HG03469 (cell line): ENCODE results near the gene ARL16.

Source experiments
- ATAC-seq: cut with Tn5 transposase; IDR thresholded peaks from one replicate; pipeline ENCODE4 v1.9.1; 2021; ENCODE audit warnings: mild to moderate bottlenecking, moderate library complexity, moderate number of reproducible peaks; ENCODE audit not compliant: unreplicated experiment

The ARL16 gene

GRCh38 chr17:81648013-81648706 lies 35.4 kb downstream of the ARL16 start:
- ATAC-seq = no peak

- ATAC-seq = no peak
These were observed 36.0 kb downstream of the ARL16 start for GRCh38 chr17:81647640-81648012.

- no peak for ATAC-seq
These were observed 36.6 kb downstream of the ARL16 start for GRCh38 chr17:81646869-81647600.

- ATAC-seq = no peak
These were observed 38.3 kb downstream of the ARL16 start for GRCh38 chr17:81644976-81645952.

- no peak for ATAC-seq
These were observed 39.1 kb downstream of the ARL16 start for GRCh38 chr17:81644496-81644895.

- no peak for ATAC-seq
These were observed 41.6 kb downstream of the ARL16 start for GRCh38 chr17:81641825-81642489.

GRCh38 chr17:81640011-81640410 lies 43.6 kb downstream of the ARL16 start:
- ATAC-seq = no peak

- no peak for ATAC-seq
These were observed 44.9 kb downstream of the ARL16 start for GRCh38 chr17:81638683-81639082.

- ATAC-seq = peak; percentile 64
These were observed 46.9 kb downstream of the ARL16 start, which contains the start of the genes NPLOC4 and TSPAN10 for GRCh38 chr17:81636505-81637288. TSS of gene NPLOC4 (minus strand) at chr17:81637112. CDS start at chr17:81636930, 182 bp downstream. TSS of gene TSPAN10 (plus strand) at chr17:81637196. CDS start at chr17:81642413, 5,217 bp downstream.

GRCh38 chr17:81635973-81636504 lies 47.6 kb downstream of the ARL16 start:
- ATAC-seq = no peak

GRCh38 chr17:81635431-81635830 lies 48.2 kb downstream of the ARL16 start:
- no peak for ATAC-seq

- no peak for ATAC-seq
These were observed 52.1 kb downstream of the ARL16 start for GRCh38 chr17:81631482-81631881.
